ENCODE data around the gene TMEM272.

DNA sequence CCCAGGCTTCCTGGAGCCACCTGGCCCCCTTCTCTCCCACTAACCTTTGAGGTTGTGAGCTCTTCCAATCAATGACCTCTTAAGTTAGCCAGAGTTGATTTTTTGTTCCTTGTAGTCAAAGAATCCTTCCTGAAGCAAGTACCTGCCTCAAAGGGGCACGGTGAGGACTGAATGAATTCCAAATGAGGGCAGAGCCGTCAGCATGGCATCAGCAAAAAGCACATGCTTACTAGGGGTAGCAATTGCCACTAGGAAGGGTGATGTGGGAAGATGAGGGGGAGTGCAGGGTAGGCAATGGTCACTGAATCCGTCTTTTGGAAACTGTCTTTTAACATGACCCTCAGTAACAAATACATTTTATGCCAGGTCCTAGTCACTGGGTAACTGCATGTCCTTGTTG, 25.4 kb downstream of the TMEM272 start:
- TF ChIP-seq, protein P1, sequence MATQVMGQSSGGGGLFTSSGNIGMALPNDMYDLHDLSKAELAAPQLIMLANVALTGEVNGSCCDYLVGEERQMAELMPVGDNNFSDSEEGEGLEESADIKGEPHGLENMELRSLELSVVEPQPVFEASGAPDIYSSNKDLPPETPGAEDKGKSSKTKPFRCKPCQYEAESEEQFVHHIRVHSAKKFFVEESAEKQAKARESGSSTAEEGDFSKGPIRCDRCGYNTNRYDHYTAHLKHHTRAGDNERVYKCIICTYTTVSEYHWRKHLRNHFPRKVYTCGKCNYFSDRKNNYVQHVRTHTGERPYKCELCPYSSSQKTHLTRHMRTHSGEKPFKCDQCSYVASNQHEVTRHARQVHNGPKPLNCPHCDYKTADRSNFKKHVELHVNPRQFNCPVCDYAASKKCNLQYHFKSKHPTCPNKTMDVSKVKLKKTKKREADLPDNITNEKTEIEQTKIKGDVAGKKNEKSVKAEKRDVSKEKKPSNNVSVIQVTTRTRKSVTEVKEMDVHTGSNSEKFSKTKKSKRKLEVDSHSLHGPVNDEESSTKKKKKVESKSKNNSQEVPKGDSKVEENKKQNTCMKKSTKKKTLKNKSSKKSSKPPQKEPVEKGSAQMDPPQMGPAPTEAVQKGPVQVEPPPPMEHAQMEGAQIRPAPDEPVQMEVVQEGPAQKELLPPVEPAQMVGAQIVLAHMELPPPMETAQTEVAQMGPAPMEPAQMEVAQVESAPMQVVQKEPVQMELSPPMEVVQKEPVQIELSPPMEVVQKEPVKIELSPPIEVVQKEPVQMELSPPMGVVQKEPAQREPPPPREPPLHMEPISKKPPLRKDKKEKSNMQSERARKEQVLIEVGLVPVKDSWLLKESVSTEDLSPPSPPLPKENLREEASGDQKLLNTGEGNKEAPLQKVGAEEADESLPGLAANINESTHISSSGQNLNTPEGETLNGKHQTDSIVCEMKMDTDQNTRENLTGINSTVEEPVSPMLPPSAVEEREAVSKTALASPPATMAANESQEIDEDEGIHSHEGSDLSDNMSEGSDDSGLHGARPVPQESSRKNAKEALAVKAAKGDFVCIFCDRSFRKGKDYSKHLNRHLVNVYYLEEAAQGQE (IDR thresholded peaks at IDR 0.05; ENCODE audit: insufficient replicate concordance, low read depth): no peak
- TF ChIP-seq, protein P2, sequence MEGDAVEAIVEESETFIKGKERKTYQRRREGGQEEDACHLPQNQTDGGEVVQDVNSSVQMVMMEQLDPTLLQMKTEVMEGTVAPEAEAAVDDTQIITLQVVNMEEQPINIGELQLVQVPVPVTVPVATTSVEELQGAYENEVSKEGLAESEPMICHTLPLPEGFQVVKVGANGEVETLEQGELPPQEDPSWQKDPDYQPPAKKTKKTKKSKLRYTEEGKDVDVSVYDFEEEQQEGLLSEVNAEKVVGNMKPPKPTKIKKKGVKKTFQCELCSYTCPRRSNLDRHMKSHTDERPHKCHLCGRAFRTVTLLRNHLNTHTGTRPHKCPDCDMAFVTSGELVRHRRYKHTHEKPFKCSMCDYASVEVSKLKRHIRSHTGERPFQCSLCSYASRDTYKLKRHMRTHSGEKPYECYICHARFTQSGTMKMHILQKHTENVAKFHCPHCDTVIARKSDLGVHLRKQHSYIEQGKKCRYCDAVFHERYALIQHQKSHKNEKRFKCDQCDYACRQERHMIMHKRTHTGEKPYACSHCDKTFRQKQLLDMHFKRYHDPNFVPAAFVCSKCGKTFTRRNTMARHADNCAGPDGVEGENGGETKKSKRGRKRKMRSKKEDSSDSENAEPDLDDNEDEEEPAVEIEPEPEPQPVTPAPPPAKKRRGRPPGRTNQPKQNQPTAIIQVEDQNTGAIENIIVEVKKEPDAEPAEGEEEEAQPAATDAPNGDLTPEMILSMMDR (IDR thresholded peaks at IDR 0.05; ENCODE audit: insufficient read depth, low read length): no peak
- TF ChIP-seq POLR2AphosphoS5 (IDR thresholded peaks at IDR 0.05; ENCODE audit: low read depth): no peak
- no peak for TF ChIP-seq SPI1 (IDR thresholded peaks at IDR 0.05; ENCODE audit: borderline replicate concordance, low read depth)

Data from HL-60 (cell line).